ENCODE results near the gene COL27A1.

- TF ChIP-seq CTCF (IDR thresholded peaks at IDR 0.05; ENCODE audit: borderline replicate concordance, extremely low read depth, low read length, poor library complexity, severe bottlenecking) (no peak), EZH2 (IDR thresholded peaks at IDR 0.05; ENCODE audit: borderline replicate concordance, low read depth, low read length, severe bottlenecking) (no peak)
Observed at GRCh38 chr9:114229295-114229694, 74.0 kb downstream of the COL27A1 start.
